IPS DF 19.7 (cell line): ENCODE results near the gene ACSL3.
"Not testable (repeated sequence)": the region's sequence is repeated elsewhere in the genome, so short reads cannot be mapped to it uniquely, and the experiment has no call there.

Source experiments
- DNase-seq: peaks from one replicate; pipeline ENCODE4 v3.0.0-alpha.2; 2013; ENCODE audit warnings: low read depth, low spot score

ACSL3 gene

DNA sequence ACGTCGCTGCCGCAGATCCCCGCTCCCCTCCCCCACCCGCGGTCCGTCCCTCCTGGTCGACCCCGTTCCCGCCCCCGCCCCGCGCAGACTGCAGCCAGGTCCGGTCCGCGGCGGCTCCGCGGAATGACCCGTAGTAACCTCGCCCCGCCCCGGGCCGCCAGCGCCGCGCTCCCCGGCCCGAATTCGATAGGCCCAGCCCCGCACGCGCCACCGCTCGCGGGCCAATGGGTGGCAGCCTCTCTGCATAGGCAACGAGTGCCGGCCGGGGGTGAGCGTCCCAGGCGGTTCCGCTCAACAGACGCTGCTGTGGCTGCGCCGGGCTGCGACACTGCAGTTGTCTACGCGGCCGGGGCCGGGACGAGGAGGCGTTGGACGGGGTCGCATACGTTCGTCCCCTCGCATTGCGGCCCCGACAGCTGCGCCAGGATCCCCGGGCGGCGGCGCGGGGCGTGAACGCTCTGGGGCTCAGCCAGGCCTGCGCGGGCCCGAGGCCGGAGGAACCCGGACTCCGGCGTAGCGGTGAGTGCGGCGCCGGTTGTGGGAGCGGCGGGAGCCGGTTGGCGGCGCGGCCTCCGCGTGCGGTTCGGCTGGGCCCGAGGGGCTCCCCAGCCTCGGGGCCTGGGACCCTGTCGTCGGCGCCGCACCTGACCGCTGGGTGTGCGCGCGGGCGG, at the start of gene ACSL3:
Gene ACSL3 (plus strand): TSS at position 297 of the 671 bp plus-strand sequence. CDS start 47,737 bp downstream, outside the sequence.
- peak; percentile 68 for DNase-seq

DNA sequence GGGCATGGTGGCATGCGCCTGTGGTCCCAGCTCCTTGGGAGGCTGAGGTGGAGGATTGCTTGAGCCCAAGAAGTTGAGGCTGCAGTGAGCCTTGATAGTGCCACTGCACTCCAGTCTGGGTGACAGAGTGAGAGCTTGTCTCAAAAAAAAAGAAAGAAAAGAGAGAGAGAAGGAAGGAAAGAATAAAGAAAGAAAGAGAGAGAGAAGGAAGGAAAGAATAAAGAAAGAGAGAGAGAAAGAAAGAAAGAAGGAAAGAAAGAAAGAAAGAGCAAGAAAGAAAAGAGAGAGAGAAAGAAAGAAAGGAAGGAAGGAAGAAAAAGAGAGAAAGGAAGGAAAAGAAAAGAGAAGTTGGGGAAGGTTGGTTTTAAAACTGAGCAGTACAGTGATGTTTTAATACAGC, 49.0 kb upstream of the ACSL3 start:
- no peak for DNase-seq

- DNase-seq, result no peak
Observed at GRCh38 chr2:222813177-222813843, 47.5 kb upstream of the ACSL3 start.

- no peak for DNase-seq
Observed at GRCh38 chr2:222819722-222820333, 41.0 kb upstream of the ACSL3 start.

DNA sequence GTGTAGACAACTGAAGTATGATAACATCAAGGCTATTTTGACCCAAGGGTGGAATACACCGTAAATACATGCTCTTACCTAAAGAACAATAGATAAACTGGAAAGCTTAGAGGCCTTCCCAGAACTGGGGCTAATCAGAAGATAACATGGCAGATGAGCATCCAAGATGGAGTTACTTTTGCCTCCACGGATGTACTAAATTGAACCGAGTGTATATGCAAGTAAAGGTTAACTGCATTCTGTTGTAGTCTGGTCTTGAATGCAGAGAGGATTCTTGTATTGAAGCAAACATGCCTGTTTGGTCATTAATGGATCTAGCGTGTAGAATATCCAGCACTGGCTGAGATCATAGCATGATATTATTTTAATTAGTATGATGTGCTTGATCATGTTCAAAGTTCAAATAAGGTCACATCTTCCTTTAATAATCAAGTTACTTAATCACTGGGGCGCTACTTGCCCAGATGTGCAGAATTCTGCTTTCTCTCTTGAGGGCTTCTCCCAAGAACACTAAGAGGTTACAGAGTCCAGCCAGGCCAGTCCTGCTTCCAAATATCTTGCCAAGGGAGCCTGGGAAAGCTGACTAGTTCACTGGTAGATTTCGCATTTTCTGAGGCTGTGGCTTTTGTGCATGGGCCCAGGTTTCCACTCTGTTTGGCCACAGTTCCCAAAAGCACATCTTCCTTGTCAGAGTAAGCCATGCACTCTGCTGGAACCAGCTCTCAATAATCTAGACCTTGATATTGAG, 37.5 kb upstream of the ACSL3 start:
- no peak for DNase-seq

DNA sequence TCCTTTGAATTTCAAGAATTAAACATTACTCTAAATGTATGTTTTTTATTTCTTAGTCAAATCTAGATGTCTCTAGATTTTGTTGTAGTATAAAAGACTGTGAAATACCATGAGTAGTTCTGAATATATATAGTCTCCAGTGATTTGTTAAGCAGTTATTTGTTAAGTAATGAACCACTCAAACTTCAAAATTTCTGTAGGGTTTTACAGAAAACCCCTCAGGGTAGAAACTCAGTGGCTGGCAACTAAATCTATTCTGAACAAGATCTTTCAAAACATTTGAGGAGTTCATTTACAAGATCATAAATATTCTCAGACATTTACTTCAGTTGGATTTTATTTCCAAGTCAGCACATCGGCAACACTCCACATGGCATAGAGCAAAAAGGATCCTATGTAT, 35.8 kb upstream of the ACSL3 start:
- no peak for DNase-seq

- no peak for DNase-seq
Observed at GRCh38 chr2:222827417-222827816, 33.4 kb upstream of the ACSL3 start.

DNA sequence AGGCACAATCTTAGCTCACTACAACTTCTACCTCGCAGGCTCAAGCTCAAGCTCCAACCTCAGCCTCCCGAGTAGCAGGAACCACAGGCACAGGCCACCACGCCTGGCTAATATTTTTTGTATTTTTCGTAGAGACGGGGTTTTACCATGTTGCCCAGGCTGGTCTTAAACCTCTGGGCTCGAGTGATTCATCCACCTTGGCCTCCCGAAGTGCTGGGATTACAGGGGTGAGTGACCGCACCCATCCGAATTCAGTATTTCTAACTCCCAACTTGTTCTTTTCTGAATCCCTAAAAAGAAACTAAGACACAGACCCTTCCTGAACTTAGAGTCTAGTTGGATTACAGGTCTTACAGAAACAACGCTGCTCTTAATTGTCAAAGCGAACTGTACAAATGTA, 32.3 kb upstream of the ACSL3 start:
- no peak for DNase-seq

DNA sequence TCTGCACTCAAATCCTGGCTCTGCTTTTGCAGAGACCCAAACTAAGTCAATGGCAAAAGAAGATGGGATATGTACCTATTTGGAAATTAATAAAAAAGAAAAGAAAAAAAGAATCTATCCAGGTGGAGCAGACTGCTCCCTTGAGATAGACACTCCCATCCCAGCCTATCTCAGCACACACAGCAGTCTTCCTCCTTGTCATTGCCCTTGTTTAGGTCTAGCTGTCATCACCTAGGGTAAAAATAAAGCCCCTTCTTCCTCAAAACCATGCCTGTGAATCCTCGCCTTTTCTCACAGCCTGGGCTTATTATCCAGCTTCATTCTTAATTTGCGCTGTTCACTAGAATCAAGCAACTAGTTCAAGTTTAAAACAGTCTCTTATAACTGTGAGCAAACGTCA, 30.7 kb upstream of the ACSL3 start:
- no peak for DNase-seq

- no peak for DNase-seq
Observed at GRCh38 chr2:222833410-222833809, 27.4 kb upstream of the ACSL3 start.

DNA sequence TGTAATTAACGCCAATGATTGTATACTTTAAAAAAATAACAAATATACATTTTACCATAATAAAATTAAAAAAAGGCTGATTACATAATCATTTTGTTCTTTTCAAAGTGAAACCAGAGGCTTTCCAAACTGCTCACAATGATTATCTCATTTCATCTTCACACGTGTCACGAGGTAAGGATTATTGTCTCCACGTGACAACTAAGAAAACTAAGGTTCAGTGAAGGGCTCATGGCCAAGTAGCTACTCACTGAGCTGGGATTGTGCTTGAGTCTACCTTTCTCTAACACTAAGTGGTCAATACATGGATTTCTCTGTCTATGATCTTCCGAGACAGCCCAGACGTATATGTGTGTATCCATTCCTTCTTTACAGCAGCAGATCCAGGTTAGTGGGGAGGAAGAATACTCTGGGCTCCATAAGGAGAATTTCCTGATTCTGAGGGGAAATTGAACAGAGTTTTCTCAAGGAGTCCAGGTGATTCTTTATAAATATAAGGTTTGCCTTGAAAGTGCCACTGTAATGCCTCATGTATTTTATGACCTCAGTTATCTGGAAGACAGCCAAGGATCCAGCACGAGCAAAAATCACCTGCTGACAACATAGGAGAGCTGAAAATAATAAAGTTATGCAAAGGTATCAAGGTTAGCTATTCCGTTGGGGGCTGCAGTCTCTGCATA, 25.6 kb upstream of the ACSL3 start:
- no peak for DNase-seq

- no peak for DNase-seq
Observed at GRCh38 chr2:222835823-222836151, 25.0 kb upstream of the ACSL3 start.

DNA sequence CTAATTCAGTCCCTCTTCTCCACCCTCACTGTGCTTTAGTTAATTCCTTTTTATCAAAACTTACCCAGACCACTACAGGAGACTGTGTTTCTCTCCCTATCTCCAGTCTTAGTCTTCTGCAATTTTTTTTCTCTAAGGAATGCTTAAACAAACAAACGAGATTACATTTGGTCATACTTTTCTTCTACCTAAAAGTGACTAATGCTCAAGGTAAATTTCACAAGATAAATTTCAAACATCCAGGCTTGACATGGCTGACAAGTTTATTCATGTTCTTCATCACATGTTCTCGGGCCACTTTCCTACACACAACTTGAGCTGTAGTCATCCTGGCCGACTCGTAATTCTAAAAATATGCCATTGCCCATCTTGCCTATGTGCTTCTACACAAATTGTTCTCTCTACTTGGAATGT, 23.2 kb upstream of the ACSL3 start:
- no peak for DNase-seq

DNA sequence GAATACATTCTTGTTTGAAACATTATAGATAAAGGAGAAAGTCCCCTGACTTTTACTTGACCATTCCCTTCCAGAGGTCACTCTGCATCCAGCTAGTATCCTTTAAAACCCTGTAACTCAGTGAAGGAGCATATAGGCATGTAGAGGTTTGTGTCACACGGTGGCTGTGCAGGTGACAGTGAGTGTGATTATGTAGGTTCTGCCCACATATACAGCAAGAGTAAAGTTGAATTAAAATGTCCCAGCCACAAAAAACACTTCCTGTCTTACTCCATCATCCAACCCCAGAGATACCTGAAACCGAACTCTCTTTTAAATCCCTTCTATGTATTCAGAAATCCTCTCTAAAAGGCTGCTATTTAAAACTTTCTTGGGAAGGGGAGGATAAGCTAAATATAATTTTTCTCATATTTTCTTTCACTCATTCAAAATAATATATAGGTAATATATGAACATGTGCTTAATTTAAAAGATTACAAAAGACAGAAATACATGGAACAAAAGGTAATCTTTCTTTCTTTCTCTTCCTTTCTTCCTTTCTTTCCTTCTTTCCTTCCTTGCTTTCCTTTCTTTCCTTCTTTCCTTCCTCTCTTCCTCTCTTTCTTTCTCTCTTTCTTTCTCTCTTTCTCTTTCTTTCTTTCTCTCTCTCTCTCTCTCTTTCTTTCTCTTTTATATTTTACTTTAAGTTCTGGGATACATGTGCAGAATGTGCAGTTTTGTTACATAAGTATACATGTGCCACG, 20.6 kb upstream of the ACSL3 start:
- DNase-seq, result no peak

- DNase-seq, result no peak
Observed at GRCh38 chr2:222842491-222843174, 18.2 kb upstream of the ACSL3 start.

- DNase-seq, result no peak
Observed at GRCh38 chr2:222844323-222844722, 16.5 kb upstream of the ACSL3 start.

DNA sequence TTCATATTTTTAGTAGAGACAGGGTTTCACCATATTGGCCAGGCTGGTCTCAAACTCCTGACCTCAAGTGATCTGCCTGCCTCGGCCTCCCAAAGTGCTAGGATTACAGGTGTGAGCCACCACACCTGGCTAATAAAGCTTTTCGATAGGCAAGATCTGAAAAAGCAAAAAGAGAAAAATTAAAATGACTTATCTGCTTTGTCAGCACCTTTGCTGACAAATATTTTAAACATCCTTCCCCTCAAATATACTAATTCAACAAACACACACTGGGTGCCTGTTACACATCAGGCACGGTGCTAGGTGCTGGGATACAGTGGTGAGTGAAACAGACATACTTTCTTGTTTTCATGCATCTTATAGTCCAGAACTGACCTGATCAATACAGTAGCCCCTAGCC, 15.5 kb upstream of the ACSL3 start:
- DNase-seq, result not testable (repeated sequence)

DNA sequence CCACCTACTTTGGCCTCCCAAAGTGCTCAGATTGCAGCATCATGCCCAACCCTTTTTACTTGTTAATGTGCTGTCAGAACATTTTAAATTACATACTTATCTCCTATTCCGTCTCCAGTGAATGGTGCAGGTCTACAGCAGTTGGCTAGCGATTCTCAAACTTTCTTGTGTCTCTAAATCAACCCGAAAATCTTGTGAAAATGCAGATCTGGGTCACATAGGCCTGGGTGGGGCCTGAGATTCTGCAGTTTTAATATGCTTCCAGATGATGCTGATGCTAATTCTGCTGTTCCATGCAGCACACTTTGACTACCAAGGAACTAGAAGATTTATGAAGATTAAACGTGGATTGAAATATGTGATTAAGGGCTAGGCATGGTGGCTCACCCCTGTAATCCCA, 14.8 kb upstream of the ACSL3 start:
- no peak for DNase-seq

DNA sequence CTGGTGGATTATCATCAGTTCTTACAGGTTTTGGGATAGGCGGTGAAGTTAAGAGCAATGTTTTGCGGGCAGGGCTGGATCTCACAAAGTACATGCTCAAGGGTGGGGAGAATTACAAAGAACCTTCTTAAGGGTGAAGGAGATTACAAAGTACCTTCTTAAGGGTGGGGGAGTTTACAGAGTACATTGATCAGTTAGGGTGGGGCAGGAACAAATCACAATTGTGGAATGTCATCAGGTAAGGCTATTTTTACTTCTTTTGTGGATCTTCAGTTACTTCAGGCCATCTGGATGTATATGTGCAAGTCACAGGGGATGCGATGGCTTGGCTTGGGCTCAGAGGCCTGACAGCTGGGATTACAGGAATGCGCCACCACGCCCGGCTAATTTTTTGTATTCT, 12.8 kb upstream of the ACSL3 start:
- DNase-seq, result not testable (repeated sequence)

DNA sequence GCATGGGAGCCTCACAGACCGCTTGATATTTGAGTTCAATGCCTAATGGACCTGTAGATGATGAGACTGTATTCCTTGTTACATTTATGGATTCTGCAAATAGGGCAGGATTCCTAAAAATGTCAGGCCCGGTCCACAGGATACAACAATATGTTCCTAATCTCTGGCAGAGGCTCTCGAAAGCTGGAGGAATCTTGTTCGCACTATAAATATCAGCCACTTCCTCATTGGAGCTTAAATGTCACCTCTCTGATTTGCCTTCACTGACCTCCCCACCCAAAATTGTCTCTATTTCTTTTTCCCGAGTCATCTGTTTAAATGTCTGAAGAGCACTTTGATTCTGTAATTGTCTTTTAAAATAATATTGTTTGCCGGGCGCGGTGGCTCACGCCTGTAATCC, 12.0 kb upstream of the ACSL3 start:
- DNase-seq, result no peak
